DMS153 (cell line): ENCODE results near the gene TNFAIP8L1.
"Not testable (repeated sequence)": the region's sequence is repeated elsewhere in the genome, so short reads cannot be mapped to it uniquely, and the experiment has no call there.

Experiments used
- DNase-seq: peaks from one replicate; lab custom pipeline; 2025; lab: John Stamatoyannopoulos, UW

The TNFAIP8L1 gene

GRCh38 chr19:4678881-4679790 lies 39.8 kb downstream of the TNFAIP8L1 start:
- DNase-seq = no peak

GRCh38 chr19:4680021-4680420 lies 40.7 kb downstream of the TNFAIP8L1 start:
- DNase-seq = not testable (repeated sequence)

- no peak for DNase-seq
These were observed 43.3 kb downstream of the TNFAIP8L1 start for GRCh38 chr19:4682417-4683200.

GRCh38 chr19:4684312-4685095 lies 45.2 kb downstream of the TNFAIP8L1 start:
- no peak for DNase-seq

GRCh38 chr19:4686700-4687099 lies 47.4 kb downstream of the TNFAIP8L1 start:
- no peak for DNase-seq

GRCh38 chr19:4687396-4687795 lies 48.1 kb downstream of the TNFAIP8L1 start:
- DNase-seq = no peak

DNA sequence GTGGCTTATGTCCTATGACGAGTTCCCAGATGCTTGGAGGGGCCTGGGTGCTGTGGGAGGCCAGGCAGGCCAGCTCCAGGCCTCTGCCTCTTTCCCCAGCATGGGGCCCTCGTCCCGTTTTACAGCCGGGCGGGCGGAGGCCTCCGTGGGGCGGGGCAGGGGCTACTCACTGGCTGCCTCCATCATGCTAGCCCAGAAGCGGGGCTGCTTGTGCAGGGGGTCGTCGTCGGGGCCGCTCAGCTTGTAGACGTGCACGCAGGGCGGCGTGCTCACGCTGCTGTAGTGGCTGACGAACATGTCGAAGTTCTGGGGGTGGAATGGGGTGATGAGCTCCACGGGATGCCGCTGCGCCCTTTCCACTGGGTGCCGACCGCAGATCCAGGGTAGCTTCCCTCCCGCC lies 49.3 kb downstream of the TNFAIP8L1 start:
- no peak for DNase-seq

GRCh38 chr19:4689403-4689802 lies 50.1 kb downstream of the TNFAIP8L1 start:
- no peak for DNase-seq

- no peak for DNase-seq
These were observed 51.0 kb downstream of the TNFAIP8L1 start for GRCh38 chr19:4690361-4690760.

- no peak for DNase-seq
These were observed 52.1 kb downstream of the TNFAIP8L1 start for GRCh38 chr19:4691373-4691772.

- no peak for DNase-seq
These were observed 53.1 kb downstream of the TNFAIP8L1 start for GRCh38 chr19:4692251-4693077.

GRCh38 chr19:4693078-4693350 lies 53.7 kb downstream of the TNFAIP8L1 start:
- no peak for DNase-seq

DNA sequence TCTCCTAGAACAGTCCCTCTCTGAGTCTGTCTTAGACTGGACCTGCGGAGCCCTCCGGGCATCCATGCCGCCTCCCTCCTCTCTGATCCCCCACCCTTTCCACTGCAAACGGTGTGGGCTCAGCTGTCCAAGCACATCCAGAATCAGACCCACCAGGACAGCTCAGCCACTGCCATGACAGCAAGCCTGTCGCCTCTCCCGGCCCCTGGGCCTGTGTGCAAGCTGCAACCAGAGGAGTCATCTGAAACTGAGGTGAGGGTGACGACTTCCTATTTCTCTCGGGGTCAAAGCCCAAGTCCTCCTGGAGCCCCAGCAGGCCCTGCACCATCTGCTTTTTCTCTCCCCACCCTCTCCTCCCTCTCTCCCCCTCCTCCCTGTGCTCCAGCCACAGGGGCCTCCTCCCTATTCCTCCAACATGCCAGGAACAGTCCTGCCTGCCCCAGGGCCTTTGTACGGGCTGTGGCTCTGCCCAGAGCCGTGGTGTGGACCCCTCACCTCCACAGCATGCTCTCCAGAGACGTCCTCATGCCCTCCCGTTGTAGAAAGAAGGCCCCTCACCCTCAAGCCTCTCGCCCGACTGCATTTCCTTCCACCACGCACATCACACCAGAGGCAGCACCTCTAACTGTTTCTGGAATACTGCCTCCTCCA lies 54.3 kb downstream of the TNFAIP8L1 start:
- no peak for DNase-seq

DNA sequence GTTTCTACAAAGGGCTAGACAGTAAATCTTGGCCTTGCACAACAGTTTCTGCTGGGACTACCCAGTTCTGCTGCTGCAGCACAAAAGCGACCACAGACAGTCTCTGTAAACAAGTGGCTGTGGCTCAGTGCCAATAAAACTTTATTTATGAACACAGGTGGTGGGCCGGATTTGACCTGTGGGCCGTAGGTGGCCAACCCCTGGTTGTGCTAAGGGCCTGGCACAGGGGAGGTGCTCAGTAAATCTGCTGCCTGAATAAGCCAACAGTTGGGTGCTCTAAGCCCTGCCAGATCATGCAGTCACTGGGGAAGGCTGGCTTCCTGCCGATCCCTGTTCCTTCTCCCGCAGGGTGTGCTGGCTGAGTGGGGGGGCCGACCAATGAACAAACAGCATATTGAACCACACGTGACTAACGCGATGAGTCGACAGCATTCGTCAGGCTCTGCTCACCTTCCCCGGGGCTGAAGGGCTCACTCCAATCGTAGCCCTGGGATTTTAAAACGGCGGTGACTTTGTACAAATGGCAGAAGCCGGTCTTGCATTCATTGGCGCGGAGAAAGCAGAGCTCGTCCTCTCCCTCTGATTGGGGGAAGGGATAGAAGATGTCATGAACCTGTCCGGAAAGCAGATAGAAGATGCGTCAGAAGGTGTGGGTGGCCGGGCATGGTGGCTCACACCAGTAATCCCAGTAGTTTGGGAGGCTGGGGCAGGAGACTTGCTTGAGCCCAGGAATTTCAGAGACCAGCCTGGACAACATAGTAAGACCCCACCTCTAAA lies 55.1 kb downstream of the TNFAIP8L1 start:
- no peak for DNase-seq

GRCh38 chr19:4695224-4695731 lies 56.0 kb downstream of the TNFAIP8L1 start:
- DNase-seq = no peak

DNA sequence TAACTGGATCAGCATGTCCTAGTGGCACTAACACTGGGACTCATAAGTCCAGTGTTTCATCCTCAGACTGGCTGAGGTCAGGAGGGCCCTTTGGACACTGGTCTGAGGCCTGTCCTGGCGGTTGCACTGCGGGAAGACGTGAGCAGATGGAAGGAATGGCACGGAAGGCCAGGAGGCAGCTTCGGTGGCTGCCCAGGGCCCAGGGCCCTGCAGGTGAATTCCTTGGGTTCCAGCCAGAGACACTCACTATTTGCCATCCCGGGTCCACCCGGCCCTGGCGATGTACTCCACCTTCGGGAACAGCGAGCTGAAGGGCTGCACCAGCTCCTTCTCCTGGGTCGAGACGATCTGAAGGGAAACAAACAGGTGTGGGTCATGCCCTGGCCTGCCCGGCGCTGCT lies 58.0 kb downstream of the TNFAIP8L1 start:
- no peak for DNase-seq

GRCh38 chr19:4699826-4700692 lies 60.7 kb downstream of the TNFAIP8L1 start:
- no peak for DNase-seq

DNA sequence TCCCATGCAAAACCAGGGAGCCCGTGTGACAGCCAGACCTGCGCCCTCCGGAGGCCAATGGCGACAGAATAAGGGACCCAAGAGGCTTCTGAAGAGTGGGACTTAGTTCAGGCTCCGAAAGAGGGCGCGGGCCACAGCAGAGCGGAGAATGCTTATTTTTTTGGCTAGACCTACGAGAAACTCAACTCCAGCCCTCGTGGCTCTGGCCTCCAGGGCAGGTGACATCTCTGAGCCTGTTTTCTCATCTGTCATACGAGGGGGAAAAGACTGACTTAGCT lies 61.3 kb downstream of the TNFAIP8L1 start:
- no peak for DNase-seq

GRCh38 chr19:4701557-4701956 lies 62.2 kb downstream of the TNFAIP8L1 start:
- DNase-seq = no peak
